Esophagus muscularis mucosa (tissue), 4 donors: ENCODE results near the gene MBOAT2. TPM values are rescaled to one million over a fixed set of nuclear protein-coding genes. Genes with fewer than 3 reads are reported as not detected.
A peak's percentile ranks its signal among the peaks of the same experiment; 100 is the strongest.

Experiments used
- DNase-seq: peaks from one replicate; pipeline ENCODE4 v3.0.0-alpha.2; 2017; ENCODE audit errors: extremely low spot score
- H3K27ac ChIP-seq, 4 donors: fragments of 200-600 bp; sonication (generic); replicated peaks in 1 of 4; 1 replicate in 3 of 4; 2 replicates in 1 of 4; pipeline ENCODE4 v1.5.1; 2016 to 2019; ENCODE audit warnings: mild to moderate bottlenecking in 1 of 4
- H3K27me3 ChIP-seq, 4 donors: fragments of 200-600 bp; sonication (generic); one replicate each; pipeline versions ENCODE4 v1.5.1 to v1.6.0; 2016 to 2019
- H3K36me3 ChIP-seq, 4 donors: fragments of 200-600 bp; sonication (generic); one replicate each; pipeline ENCODE4 v1.5.1; 2016 to 2019
- H3K4me1 ChIP-seq, 4 donors: fragments of 200-600 bp; sonication (generic); one replicate each; pipeline ENCODE4 v1.5.1; 2016 to 2019
- H3K4me3 ChIP-seq, 4 donors: fragments of 200-600 bp; sonication (generic); 1 replicate in 2 of 4; 2 replicates in 2 of 4; pipeline ENCODE4 v1.5.1; 2016 to 2019; ENCODE audit warnings: mild to moderate bottlenecking in 4 of 4, moderate library complexity in 1 of 4
- H3K9me3 ChIP-seq, 4 donors: fragments of 200-600 bp; sonication (generic); 1 replicate in 3 of 4; 2 replicates in 1 of 4; pipeline ENCODE4 v1.5.1; 2016 to 2019
- CTCF ChIP-seq, 3 experiments: fragments of 200-600 bp in 2 of 3; fragments of 450-650 bp in 1 of 3; sonication (generic) in 2 of 3; IDR thresholded peaks; one replicate each; pipeline ENCODE4 v1.5.1; 2017 to 2019; ENCODE audit warnings: antibody characterized with exemption in 3 of 3, mild to moderate bottlenecking in 2 of 3, moderate library complexity in 1 of 3
- EP300 ChIP-seq: sonication (generic); formaldehyde crosslinking; IDR thresholded peaks from one replicate; pipeline ENCODE4 v1.6.1; 2017; ENCODE audit warnings: antibody characterized with exemption
- POLR2A ChIP-seq: fragments of 450-650 bp; IDR thresholded peaks from one replicate; pipeline ENCODE4 v1.6.1; 2017; ENCODE audit warnings: antibody characterized with exemption, moderate library complexity, mild to moderate bottlenecking, low read depth
- POLR2AphosphoS5 ChIP-seq, 2 donors: sonication (generic); formaldehyde crosslinking; IDR thresholded peaks; one replicate each; pipeline ENCODE4 v1.6.1; 2017; ENCODE audit warnings: antibody characterized with exemption in 2 of 2
- WGBS: methylation state at CpG from one replicate; pipeline ENCODE4 v1.1.5; 2018; 5-methylcytosine and 5-hydroxymethylcytosine counted together
- intact Hi-C: fragments of 100-400 bp; cut with DNase I; formaldehyde crosslinking; loops from one replicate; pipeline ENCODE4 v1.15.1; 2023
- total RNA-seq, 4 donors: library from RNA; depleted of rRNA; stranded (reverse); fragments of >200 nt; gene quantifications; one replicate each; pipeline versions ENCODE4 v1.1.0 to v1.2.1, GENCODE V29; 2016

Gene MBOAT2
- total RNA-seq, 4 donors from 2014 or later = 14.1 to 19.9 (median 17.0) TPM

GRCh38 chr2:9002637-9003365 is 683 bp downstream of the MBOAT2 start:
- no peak for TF ChIP-seq CTCF (IDR thresholded peaks at IDR 0.05)
- TF ChIP-seq EP300 = no peak
- TF ChIP-seq POLR2A = no peak
- TF ChIP-seq POLR2AphosphoS5 (IDR thresholded peaks at IDR 0.05) = no peak
- H3K27me3 ChIP-seq = no peaks in the 10 kb centered on the region
- peak overlapping the region; percentile 8 to 86 (median 84) for H3K27ac ChIP-seq
- H3K36me3 ChIP-seq = no peaks in the 10 kb centered on the region
- peak overlapping the region; percentile 79 to 90 (median 86) for H3K4me3 ChIP-seq
- DNase-seq = no peak
- peaks cover 6 to 31% (median 24%) of the 10 kb centered on the region in 4 donors for H3K4me1 ChIP-seq
- H3K9me3 ChIP-seq = no peaks in the 10 kb centered on the region
- intact Hi-C loops = no loop called here
- WGBS = 3% methylated on average over 16 of the region's 44 CpGs

DNA sequence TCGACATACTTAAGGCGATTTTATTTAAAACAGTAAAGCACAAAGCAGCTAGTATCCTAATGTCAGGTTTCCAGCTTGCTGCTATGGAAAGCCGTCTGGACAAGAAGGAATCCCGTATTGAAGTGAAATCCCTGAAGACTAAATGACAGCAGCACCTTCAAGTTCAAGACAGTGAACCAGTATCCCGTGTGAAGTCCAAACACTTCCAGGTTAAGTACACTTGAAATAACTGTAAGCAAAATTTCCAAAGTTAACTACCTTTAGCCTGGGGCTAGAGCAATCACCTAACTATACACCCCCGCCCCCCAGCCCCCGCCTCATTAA is 1.2 kb downstream of the MBOAT2 start:
- DNase-seq = no peak
- TF ChIP-seq CTCF (IDR thresholded peaks at IDR 0.05) (no peak), POLR2AphosphoS5 (IDR thresholded peaks at IDR 0.05) (no peak), EP300 (no peak), POLR2A (no peak)
- H3K27ac ChIP-seq = peak overlapping the region in 1 of 4 donors; percentile 85
- intact Hi-C loops = no loop called here
- 53% methylated on average over 7 of the region's 7 CpGs for WGBS
- H3K27me3 ChIP-seq = no peaks in the 10 kb centered on the region
- H3K4me1 ChIP-seq = peaks cover 6 to 31% (median 24%) of the 10 kb centered on the region in 4 donors
- H3K9me3 ChIP-seq = no peaks in the 10 kb centered on the region
- no peaks in the 10 kb centered on the region for H3K36me3 ChIP-seq
- peak overlapping the region; percentile 79 to 90 (median 86) for H3K4me3 ChIP-seq

DNA sequence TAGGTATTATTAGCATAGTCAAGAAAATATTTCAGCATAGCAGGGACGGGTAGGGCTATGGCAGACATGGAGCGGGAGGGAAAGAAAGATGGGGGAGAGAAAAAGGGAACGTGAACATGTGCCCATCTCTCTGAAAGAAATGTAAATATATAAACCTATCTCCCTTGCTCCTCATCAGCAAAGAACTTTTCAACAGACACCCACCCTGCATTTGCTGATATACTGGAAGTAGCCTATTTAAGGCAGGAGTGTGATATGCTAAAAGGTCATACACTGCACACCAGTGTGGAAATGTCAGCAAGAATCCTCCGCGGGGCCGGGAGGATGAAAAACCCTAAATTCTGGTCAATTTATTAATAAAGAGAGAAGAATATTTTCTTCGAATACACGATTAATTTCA is 1.7 kb downstream of the MBOAT2 start:
- no peak overlapping the region for H3K4me3 ChIP-seq

DNA sequence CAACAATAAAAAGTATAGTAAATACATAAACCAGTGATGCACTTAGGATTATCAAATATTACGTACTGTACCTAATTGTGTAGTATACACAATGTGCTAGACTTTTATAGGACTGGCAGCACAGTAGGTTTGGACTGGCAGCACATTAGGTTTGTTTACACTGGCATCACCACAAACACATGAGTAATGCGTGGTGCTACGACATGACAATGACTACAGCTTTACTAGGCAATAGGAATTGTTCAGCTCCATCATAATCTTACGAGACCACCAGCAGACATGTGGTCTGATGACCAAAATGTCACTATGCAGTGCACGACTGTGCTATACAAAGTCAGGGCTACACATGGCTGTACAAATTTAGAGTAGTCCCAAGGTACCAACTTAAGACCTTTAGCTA is 2.3 kb downstream of the MBOAT2 start:
- TF ChIP-seq POLR2AphosphoS5 (IDR thresholded peaks at IDR 0.05) = no peak
- TF ChIP-seq EP300 = no peak
- TF ChIP-seq CTCF (IDR thresholded peaks at IDR 0.05) = no peak
- TF ChIP-seq POLR2A = no peak
- H3K36me3 ChIP-seq = no peaks in the 10 kb centered on the region
- no peak overlapping the region for H3K4me3 ChIP-seq
- H3K4me1 ChIP-seq = peaks cover 6 to 31% (median 24%) of the 10 kb centered on the region in 4 donors
- no peak for DNase-seq
- H3K9me3 ChIP-seq = no peaks in the 10 kb centered on the region
- H3K27ac ChIP-seq = no peak overlapping the region
- WGBS = 73% methylated on average over 5 of the region's 5 CpGs
- H3K27me3 ChIP-seq = no peaks in the 10 kb centered on the region
- intact Hi-C loops = no loop called here

More for the DNA sequence above, 1.7 kb downstream of the MBOAT2 start:
- WGBS = 89% methylated on average over 8 of the region's 8 CpGs
- no peak for TF ChIP-seq EP300
- H3K9me3 ChIP-seq = no peaks in the 10 kb centered on the region
- H3K4me1 ChIP-seq = peaks cover 6 to 31% (median 24%) of the 10 kb centered on the region in 4 donors
- H3K36me3 ChIP-seq = no peaks in the 10 kb centered on the region
- DNase-seq = no peak
- H3K27me3 ChIP-seq = no peaks in the 10 kb centered on the region
- intact Hi-C loops = no loop called here
- no peak overlapping the region for H3K27ac ChIP-seq

DNA sequence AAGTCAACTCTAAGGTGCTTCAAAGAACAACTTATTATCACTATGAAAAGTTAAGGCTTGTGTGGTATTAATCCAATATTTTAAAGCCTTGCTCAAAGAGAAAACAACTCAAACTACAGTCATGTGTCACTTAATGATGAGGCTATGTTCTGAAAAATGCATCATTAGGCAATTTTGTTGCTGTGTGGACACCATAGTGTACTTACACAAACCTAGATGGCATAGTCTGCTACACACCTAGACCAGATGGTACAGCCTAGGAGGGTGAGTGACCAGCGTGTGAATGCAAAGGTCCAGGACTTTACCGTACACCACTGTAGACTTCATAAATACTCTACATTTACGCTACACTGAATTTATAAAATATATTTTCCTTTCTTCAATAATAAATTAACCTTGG is 3.0 kb downstream of the MBOAT2 start:
- no peak for DNase-seq
- intact Hi-C loops = no loop called here

More for the DNA sequence above, 3.0 kb downstream of the MBOAT2 start:
- Histone ChIP-seq H3K4me1 (peaks cover 6 to 31% (median 24%) of the 10 kb centered on the region in 4 donors), H3K27ac (no peak overlapping the region), H3K27me3 (no peaks in the 10 kb centered on the region), H3K4me3 (no peak overlapping the region), H3K9me3 (no peaks in the 10 kb centered on the region), H3K36me3 (no peaks in the 10 kb centered on the region)
- TF ChIP-seq POLR2A (no peak), POLR2AphosphoS5 (IDR thresholded peaks at IDR 0.05) (no peak), EP300 (no peak)
- WGBS = over 99% methylated on average over 3 of the region's 3 CpGs
